Calu3 (cell line): Measurements from ENCODE around the gene PCSK6. TPM values are rescaled to one million over a fixed set of nuclear protein-coding genes. Genes with fewer than 3 reads are reported as not detected.

ENCODE experiments used
- BruUV-seq: library from RNA; stranded (reverse); fragments of 400-500 nt; replicated peaks from 2 replicates; lab custom pipeline; 2021; lab: Mats Ljungman, UMichigan
- CTCF ChIA-PET: fragments of 300-600 bp; sonication (Branson Sonifier 250); formaldehyde crosslinking; loops from one replicate; lab custom pipeline; 2022; ENCODE audit warnings: antibody characterized with exemption; lab: Charles Lee
- DNase-seq: peaks from one replicate; pipeline ENCODE4 v3.0.0; 2022
- H3K27ac Mint-ChIP-seq: one replicate; pipeline ENCODE4 v1.8.0; 2022; ENCODE audit warnings: mixed read lengths; ENCODE audit not compliant: unreplicated experiment
- H3K27me3 Mint-ChIP-seq: one replicate; pipeline ENCODE4 v1.8.0; 2022; ENCODE audit warnings: mixed read lengths; ENCODE audit not compliant: unreplicated experiment
- H3K36me3 Mint-ChIP-seq: one replicate; pipeline ENCODE4 v1.8.0; 2022; ENCODE audit warnings: mild to moderate bottlenecking, moderate library complexity, mixed read lengths; ENCODE audit not compliant: insufficient read depth, unreplicated experiment
- H3K4me1 Mint-ChIP-seq: one replicate; pipeline ENCODE4 v1.8.0; 2022; ENCODE audit warnings: mild to moderate bottlenecking, low read depth, mixed read lengths; ENCODE audit not compliant: unreplicated experiment
- H3K4me3 Mint-ChIP-seq: one replicate; pipeline ENCODE4 v1.8.0; 2022; ENCODE audit warnings: mild to moderate bottlenecking, low read depth, moderate library complexity, mixed read lengths; ENCODE audit not compliant: unreplicated experiment
- H3K9me3 Mint-ChIP-seq: one replicate; pipeline ENCODE4 v1.8.0; 2022; ENCODE audit warnings: low read depth, mixed read lengths; ENCODE audit not compliant: unreplicated experiment
- CTCF ChIP-seq: fragments of 200-600 bp; IDR thresholded peaks from one replicate; pipeline ENCODE4 v1.8.0; 2022; ENCODE audit warnings: antibody characterized with exemption; ENCODE audit not compliant: unreplicated experiment
- intact Hi-C: fragments of 100-400 bp; cut with micrococcal nuclease; formaldehyde crosslinking; loops from one replicate; pipeline ENCODE4 v1.10.0; 2022; ENCODE audit not compliant: unreplicated experiment
- total RNA-seq: library from RNA; stranded (reverse); gene quantifications from 2 replicates; pipeline ENCODE4 v1.2.3, GENCODE V29; 2022

Gene PCSK6
- total RNA-seq, 1 experiment from 2014 or later: 5.1 TPM

- Mint-ChIP-seq H3K4me3 (no peak overlapping the region), H3K36me3 (no peaks in the 10 kb centered on the region), H3K4me1 (no peaks in the 10 kb centered on the region), H3K9me3 (no peaks in the 10 kb centered on the region), H3K27me3 (no peaks in the 10 kb centered on the region), H3K27ac (no peak overlapping the region)
- no TSS peak for BruUV-seq
- CTCF ChIA-PET: no interaction called here
- no peak for TF ChIP-seq CTCF
- DNase-seq: no peak
- intact Hi-C loops: no loop called here
Observed at GRCh38 chr15:101451266-101451799, 38.2 kb downstream of the PCSK6 start.

- H3K4me3 Mint-ChIP-seq: no peak overlapping the region
- intact Hi-C loops: no loop called here
- no peaks in the 10 kb centered on the region for H3K4me1 Mint-ChIP-seq
- CTCF ChIA-PET: interaction anchor here (0.6 kb wide), 1 partner anchor 164 kb away, joined by 3 read pairs; no protein-coding TSS in a partner anchor
- H3K27me3 Mint-ChIP-seq: no peaks in the 10 kb centered on the region
- no TSS peak for BruUV-seq
- no peaks in the 10 kb centered on the region for H3K36me3 Mint-ChIP-seq
- no peak for DNase-seq
- H3K9me3 Mint-ChIP-seq: no peaks in the 10 kb centered on the region
- TF ChIP-seq CTCF: no peak
- no peak overlapping the region for H3K27ac Mint-ChIP-seq
Observed at GRCh38 chr15:101450403-101451265, 38.9 kb downstream of the PCSK6 start.

GRCh38 chr15:101449471-101450402 is 39.8 kb downstream of the PCSK6 start:
- BruUV-seq: no TSS peak
- no peak for TF ChIP-seq CTCF
- Mint-ChIP-seq H3K4me1 (no peaks in the 10 kb centered on the region), H3K4me3 (no peak overlapping the region), H3K9me3 (peaks cover 3% of the 10 kb centered on the region), H3K36me3 (no peaks in the 10 kb centered on the region), H3K27me3 (no peaks in the 10 kb centered on the region), H3K27ac (no peak overlapping the region)
- intact Hi-C loops: no loop called here
- CTCF ChIA-PET: no interaction called here
- DNase-seq: no peak

- TF ChIP-seq CTCF: no peak
- intact Hi-C loops: no loop called here
- no peak overlapping the region for H3K4me3 Mint-ChIP-seq
- DNase-seq: no peak
- H3K4me1 Mint-ChIP-seq: no peaks in the 10 kb centered on the region
- H3K9me3 Mint-ChIP-seq: peaks cover 3% of the 10 kb centered on the region
- BruUV-seq: no TSS peak
- H3K36me3 Mint-ChIP-seq: no peaks in the 10 kb centered on the region
- CTCF ChIA-PET: no interaction called here
- no peaks in the 10 kb centered on the region for H3K27me3 Mint-ChIP-seq
- H3K27ac Mint-ChIP-seq: no peak overlapping the region
Observed at GRCh38 chr15:101448336-101448735, 41.2 kb downstream of the PCSK6 start.
